ENCODE results near the gene KRT26. TPM values are rescaled to one million over a fixed set of nuclear protein-coding genes. Genes with fewer than 3 reads are reported as not detected.

Gene KRT26
- total RNA-seq, 4 donors from 2014 or later = not detected

DNA sequence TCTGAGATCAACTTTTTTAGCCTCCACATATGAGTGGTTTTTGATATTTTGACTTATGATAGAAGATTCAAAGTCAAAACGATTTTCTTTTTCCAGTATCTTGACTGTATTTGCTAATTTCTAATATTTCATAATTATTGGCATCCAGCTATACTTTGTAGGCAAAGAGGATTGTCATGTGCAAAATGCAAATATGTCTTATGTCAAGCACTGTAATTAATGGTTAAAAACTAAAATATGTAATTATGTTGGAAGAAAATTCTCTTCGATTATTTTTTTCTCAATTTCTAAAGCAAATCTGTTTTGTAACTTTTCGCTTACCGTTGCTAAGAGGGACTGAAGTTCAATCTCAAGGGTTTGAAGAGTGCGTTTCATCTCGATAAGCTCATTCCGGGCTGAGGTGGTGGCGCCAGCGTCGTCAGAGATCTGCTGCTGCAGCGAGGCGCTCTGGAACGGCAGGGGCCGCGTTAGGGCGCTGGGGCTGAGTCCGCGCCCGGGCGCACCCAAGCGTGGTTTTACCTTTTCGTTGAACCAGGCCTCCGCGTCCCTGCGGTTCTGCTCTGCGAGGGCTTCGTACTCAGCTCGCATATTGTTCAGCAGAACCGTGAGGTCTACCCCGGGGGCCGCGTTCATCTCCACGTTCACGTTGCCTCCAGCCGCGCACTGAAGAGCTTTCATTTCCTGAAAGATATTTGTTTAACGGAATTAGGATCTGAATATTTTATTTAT is 7.3 kb upstream of the KRT26 start:
- Histone ChIP-seq H3K9me3 (no peaks in the 10 kb centered on the region), H3K27me3 (peaks cover 0 to 7% of the 10 kb centered on the region in 2 donors), H3K4me1 (no peaks in the 10 kb centered on the region), H3K36me3 (no peaks in the 10 kb centered on the region), H3K27ac (no peak overlapping the region), H3K4me3 (no peak overlapping the region)
- DNase-seq = no peak
- TF ChIP-seq, protein P1, sequence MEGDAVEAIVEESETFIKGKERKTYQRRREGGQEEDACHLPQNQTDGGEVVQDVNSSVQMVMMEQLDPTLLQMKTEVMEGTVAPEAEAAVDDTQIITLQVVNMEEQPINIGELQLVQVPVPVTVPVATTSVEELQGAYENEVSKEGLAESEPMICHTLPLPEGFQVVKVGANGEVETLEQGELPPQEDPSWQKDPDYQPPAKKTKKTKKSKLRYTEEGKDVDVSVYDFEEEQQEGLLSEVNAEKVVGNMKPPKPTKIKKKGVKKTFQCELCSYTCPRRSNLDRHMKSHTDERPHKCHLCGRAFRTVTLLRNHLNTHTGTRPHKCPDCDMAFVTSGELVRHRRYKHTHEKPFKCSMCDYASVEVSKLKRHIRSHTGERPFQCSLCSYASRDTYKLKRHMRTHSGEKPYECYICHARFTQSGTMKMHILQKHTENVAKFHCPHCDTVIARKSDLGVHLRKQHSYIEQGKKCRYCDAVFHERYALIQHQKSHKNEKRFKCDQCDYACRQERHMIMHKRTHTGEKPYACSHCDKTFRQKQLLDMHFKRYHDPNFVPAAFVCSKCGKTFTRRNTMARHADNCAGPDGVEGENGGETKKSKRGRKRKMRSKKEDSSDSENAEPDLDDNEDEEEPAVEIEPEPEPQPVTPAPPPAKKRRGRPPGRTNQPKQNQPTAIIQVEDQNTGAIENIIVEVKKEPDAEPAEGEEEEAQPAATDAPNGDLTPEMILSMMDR (IDR thresholded peaks at IDR 0.05) = no peak
- TF ChIP-seq POLR2A (IDR thresholded peaks at IDR 0.05) = no peak
- intact Hi-C loops (cut with DNase I; ENCODE audit: low total_unique reads) = no loop called here

DNA sequence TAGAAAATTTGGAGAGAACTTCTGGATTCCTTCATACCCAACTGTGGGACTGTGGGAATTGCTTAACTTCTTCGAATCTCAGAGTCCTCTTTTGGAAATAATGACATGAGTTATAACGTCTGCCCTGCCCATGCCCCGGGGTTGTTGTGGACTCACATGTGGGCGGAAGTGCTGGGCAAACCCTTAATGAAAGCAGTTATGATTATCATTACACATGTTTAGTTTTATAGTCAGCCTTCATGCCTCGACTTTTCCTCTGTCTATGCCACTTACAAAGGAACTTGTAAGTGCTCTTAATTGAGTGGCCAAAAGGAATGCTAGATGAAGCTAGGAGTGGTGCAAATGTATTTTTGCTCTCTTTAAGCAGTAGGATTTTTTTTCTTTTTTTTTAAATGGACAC is 6.5 kb upstream of the KRT26 start:
- Histone ChIP-seq H3K4me3 (no peak overlapping the region), H3K36me3 (no peaks in the 10 kb centered on the region), H3K27ac (no peak overlapping the region), H3K9me3 (no peaks in the 10 kb centered on the region), H3K4me1 (no peaks in the 10 kb centered on the region), H3K27me3 (peaks cover 0 to 7% of the 10 kb centered on the region in 2 donors)
- TF ChIP-seq, protein P1 (IDR thresholded peaks at IDR 0.05) = no peak
- no peak for TF ChIP-seq POLR2A (IDR thresholded peaks at IDR 0.05)
- no peak for DNase-seq
- intact Hi-C loops (cut with DNase I; ENCODE audit: low total_unique reads) = no loop called here

DNA sequence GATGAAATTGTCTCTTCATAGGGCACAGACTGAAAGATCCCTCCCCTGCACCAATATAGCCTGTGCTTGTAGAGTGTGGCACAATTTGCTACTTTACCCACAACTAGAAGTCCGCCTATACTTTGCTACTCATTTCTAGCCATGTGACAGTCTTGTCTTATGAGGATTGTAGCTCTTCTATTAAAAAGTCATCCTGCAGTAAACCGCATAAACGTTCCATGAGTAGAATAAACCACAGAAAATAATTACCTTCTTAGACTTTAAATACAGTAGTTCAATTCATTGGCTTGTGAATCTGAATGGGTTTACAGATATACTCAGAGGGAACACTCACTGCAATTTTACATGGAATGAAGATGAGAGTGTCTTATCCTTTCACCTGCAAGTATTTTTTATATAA is 6.0 kb upstream of the KRT26 start:
- no peak for DNase-seq
- TF ChIP-seq, protein P1 (IDR thresholded peaks at IDR 0.05) = no peak
- TF ChIP-seq POLR2A (IDR thresholded peaks at IDR 0.05) = no peak
- Histone ChIP-seq H3K27me3 (peaks cover 0 to 12% of the 10 kb centered on the region in 2 donors), H3K9me3 (no peaks in the 10 kb centered on the region), H3K36me3 (no peaks in the 10 kb centered on the region), H3K4me1 (no peaks in the 10 kb centered on the region), H3K27ac (no peak overlapping the region), H3K4me3 (no peak overlapping the region)
- intact Hi-C loops (cut with DNase I; ENCODE audit: low total_unique reads) = no loop called here

DNA sequence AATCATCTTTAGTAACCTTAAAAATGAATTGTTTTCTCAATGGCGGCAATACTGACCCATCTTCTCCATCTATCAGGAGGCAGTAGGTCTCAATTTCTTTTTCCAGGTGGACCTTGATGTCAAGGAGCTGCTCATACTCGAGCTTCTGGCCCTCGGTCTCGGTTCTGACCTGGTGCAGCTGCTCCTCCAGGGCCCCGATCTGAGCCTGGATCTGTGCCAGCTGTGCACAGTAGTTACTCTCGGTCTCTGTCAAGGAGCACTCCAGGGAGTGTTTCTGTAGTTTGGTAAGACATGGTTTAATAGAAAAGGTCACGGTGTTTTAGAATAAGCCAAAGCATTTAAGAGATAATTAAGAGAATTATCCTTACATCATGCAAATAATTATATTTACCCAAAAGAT is 5.5 kb upstream of the KRT26 start:
- no peak overlapping the region for H3K27ac ChIP-seq
- intact Hi-C loops (cut with DNase I; ENCODE audit: low total_unique reads) = no loop called here
- DNase-seq = no peak
- TF ChIP-seq, protein P1 (IDR thresholded peaks at IDR 0.05) = no peak
- no peak for TF ChIP-seq POLR2A (IDR thresholded peaks at IDR 0.05)
- peaks cover 0 to 13% of the 10 kb centered on the region in 2 donors for H3K27me3 ChIP-seq
- no peaks in the 10 kb centered on the region for H3K9me3 ChIP-seq
- H3K36me3 ChIP-seq = no peaks in the 10 kb centered on the region
- no peaks in the 10 kb centered on the region for H3K4me1 ChIP-seq
- no peak overlapping the region for H3K4me3 ChIP-seq

DNA sequence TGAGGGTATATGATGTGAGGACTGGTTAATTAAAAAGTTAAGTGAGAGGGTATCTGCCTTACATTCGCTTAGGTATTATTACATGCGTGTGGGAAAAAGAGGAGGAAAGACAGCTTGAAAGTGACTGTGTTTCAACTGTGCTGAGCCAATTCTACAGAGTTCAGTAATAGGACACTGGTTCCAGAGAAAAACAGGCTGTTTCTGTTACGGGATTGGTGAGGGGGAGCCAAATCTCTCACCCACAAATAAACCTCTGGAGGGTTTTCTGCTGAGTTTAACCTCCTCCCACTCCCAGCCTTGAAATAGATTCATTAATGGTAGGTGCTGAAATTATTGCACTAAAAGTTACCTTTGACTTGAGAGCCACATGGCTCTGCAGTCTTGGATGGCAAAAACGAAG is 3.9 kb upstream of the KRT26 start:
- Histone ChIP-seq H3K9me3 (no peaks in the 10 kb centered on the region), H3K36me3 (no peaks in the 10 kb centered on the region), H3K27me3 (peaks cover 0 to 13% of the 10 kb centered on the region in 2 donors), H3K4me1 (no peaks in the 10 kb centered on the region), H3K27ac (no peak overlapping the region), H3K4me3 (no peak overlapping the region)
- DNase-seq = no peak
- no peak for TF ChIP-seq POLR2A (IDR thresholded peaks at IDR 0.05)
- TF ChIP-seq, protein P1 (IDR thresholded peaks at IDR 0.05) = no peak
- intact Hi-C loops (cut with DNase I; ENCODE audit: low total_unique reads) = no loop called here

Measured in uterus (tissue), 4 donors.